Panc1 (cell line): ENCODE measurements around the gene ZC3H18. TPM values are rescaled to one million over a fixed set of nuclear protein-coding genes. Genes with fewer than 3 reads are reported as not detected.

Experiments used
- ATAC-seq: fragments of 200-7000 bp; cut with Tn5 transposase; 2 replicates; pipeline ENCODE4 v1.9.1; 2020; ENCODE audit warnings: mild to moderate bottlenecking, moderate library complexity
- BruUV-seq: library from RNA; stranded (reverse); fragments of 400-500 nt; replicated peaks from 2 replicates; lab custom pipeline; 2021; lab: Mats Ljungman, UMichigan
- CTCF ChIA-PET: fragments of 300-600 bp; sonication (Branson Sonifier 250); formaldehyde crosslinking; loops from one replicate; lab custom pipeline; 2022; ENCODE audit warnings: antibody characterized with exemption; lab: Charles Lee
- POLR2A ChIA-PET: fragments of 300-600 bp; sonication (Branson Sonifier 250); formaldehyde crosslinking; loops from one replicate; lab custom pipeline; 2022; ENCODE audit warnings: antibody characterized with exemption; lab: Charles Lee
- DNase-seq: peaks from one replicate; pipeline ENCODE4 v3.0.0-alpha.2; 2010; ENCODE audit warnings: low read depth, low spot score
- H3K27ac ChIP-seq: 2 replicates; pipeline ENCODE4 v1.5.1; 2011; ENCODE audit warnings: mild to moderate bottlenecking, low read length, inconsistent platforms
- H3K27me3 ChIP-seq: fragments of 200-500 bp; sonication (Bioruptor generic); 2 replicates; pipeline ENCODE4 v1.6.0; 2014; ENCODE audit warnings: low read length, inconsistent platforms; ENCODE audit not compliant: control insufficient read depth, insufficient read depth
- H3K36me3 ChIP-seq: fragments of 200-500 bp; sonication (Bioruptor generic); 2 replicates; pipeline ENCODE4 v1.5.1; 2014; ENCODE audit warnings: inconsistent platforms, mild to moderate bottlenecking, low read length, moderate library complexity; ENCODE audit not compliant: control insufficient read depth, insufficient read depth
- H3K4me1 ChIP-seq: 2 replicates; pipeline ENCODE4 v1.5.1; 2011; ENCODE audit warnings: inconsistent platforms, mild to moderate bottlenecking, low read length, moderate library complexity; ENCODE audit not compliant: control insufficient read depth, insufficient read depth
- H3K4me3 ChIP-seq, 2 experiments: 2 replicates each; pipeline ENCODE4 v1.5.1; 2011 to 2012; ENCODE audit warnings: low read depth in 2 of 2, low read length in 2 of 2, mild to moderate bottlenecking in 2 of 2, inconsistent platforms in 1 of 2, moderate library complexity in 1 of 2
- H3K9me3 ChIP-seq: fragments of 200-500 bp; sonication (Bioruptor generic); 2 replicates; pipeline ENCODE4 v1.5.1; 2014; ENCODE audit warnings: low read depth, mild to moderate bottlenecking, inconsistent platforms, low read length, moderate library complexity; ENCODE audit not compliant: control insufficient read depth, insufficient read depth
- POLR2AphosphoS5 ChIP-seq: IDR thresholded peaks from 2 replicates; pipeline ENCODE4 v1.6.1; 2012; ENCODE audit warnings: mild to moderate bottlenecking, low read depth, low read length, moderate library complexity
- REST ChIP-seq, 2 experiments: IDR thresholded peaks; 2 replicates each; pipeline ENCODE4 v1.6.1; 2011 to 2012; ENCODE audit warnings: low read depth in 2 of 2, control low read depth in 1 of 2, low read length in 1 of 2, mild to moderate bottlenecking in 1 of 2, moderate library complexity in 1 of 2; ENCODE audit not compliant: insufficient read depth in 1 of 2
- SIN3A ChIP-seq: IDR thresholded peaks from 2 replicates; pipeline ENCODE4 v1.6.1; 2012; ENCODE audit warnings: low read depth, mild to moderate bottlenecking, low read length, moderate library complexity, borderline replicate concordance; ENCODE audit not compliant: insufficient read depth
- TCF7L2 ChIP-seq: IDR thresholded peaks from 2 replicates; pipeline ENCODE4 v1.6.1; 2011; ENCODE audit warnings: mild to moderate bottlenecking, low read depth, low read length, inconsistent platforms
- in situ Hi-C: cut with HindIII; loops from 2 replicates; pipeline ENCODE4 v1.10.0; 2016; ENCODE audit warnings: low sequenced_read_pairs, low pct_unique_long_range_greater_than_20kb
- intact Hi-C: fragments of 100-400 bp; cut with micrococcal nuclease; formaldehyde crosslinking; loops from one replicate; pipeline ENCODE4 v1.10.0; 2022; ENCODE audit not compliant: unreplicated experiment
- total RNA-seq: library from RNA; stranded (reverse); gene quantifications from one replicate; pipeline ENCODE4 v1.2.1, GENCODE V29; 2021; ENCODE audit not compliant: unreplicated experiment
- TF ChIP-seq, protein P1 (sequence below): fragments of 450-650 bp; IDR thresholded peaks from 2 replicates; pipeline ENCODE4 v1.5.1; 2017; ENCODE audit warnings: mild to moderate bottlenecking

The ZC3H18 gene
- total RNA-seq, 1 experiment from 2014 or later: 45.9 TPM

DNA sequence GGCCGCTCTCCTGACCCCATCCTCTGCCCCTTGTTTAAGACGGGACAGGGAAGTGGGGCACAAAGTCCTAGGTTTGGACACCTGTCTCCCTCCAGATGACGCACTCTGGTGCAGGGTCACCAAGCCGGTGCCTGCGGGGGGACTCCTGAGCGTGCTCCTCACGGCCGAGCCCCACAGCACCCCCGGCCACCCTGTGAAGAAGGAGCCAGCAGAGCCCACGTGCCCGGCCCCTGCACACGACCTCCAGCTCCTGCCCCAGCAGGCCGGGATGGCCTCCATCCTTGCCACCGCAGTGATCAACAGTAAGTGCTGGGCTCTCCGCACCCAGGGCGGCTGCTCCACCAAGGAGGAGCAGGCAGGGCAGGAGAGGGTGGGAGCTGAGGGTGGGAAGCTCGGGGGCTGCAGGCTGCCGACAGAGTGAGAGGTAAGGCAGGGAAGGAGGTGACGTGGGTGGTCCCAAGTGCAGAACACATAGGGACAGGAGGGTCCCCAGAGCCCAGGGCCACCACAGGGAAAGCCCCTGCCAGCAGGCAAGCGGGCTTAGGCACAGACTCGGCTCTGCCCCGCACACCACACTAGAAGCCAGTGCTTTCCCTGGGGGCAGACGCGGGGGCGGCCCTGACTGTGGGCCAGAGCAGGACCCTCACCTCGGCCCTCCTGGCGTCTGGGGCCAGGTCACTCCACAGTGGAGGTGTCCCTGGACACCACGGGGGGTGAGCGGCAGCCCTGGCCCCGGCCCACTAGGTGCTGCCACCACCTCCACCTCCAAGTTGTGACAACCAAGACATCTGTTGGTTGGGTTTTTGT lies 42.1 kb upstream of the ZC3H18 start:
- Histone ChIP-seq H3K4me1 (no peaks in the 10 kb centered on the region), H3K4me3 (no peak overlapping the region), H3K9me3 (no peaks in the 10 kb centered on the region), H3K36me3 (no peaks in the 10 kb centered on the region), H3K27ac (no peak overlapping the region), H3K27me3 (no peaks in the 10 kb centered on the region)
- ATAC-seq (no peak), DNase-seq (no peak)
- TF ChIP-seq SIN3A (no peak), TCF7L2 (no peak), REST (IDR thresholded peaks at IDR 0.05; ENCODE audit: insufficient read depth in 1 of 2, low read depth in 2 of 2, low read length in 1 of 2) (no peak), POLR2AphosphoS5 (no peak)
- TF ChIP-seq, protein P1, sequence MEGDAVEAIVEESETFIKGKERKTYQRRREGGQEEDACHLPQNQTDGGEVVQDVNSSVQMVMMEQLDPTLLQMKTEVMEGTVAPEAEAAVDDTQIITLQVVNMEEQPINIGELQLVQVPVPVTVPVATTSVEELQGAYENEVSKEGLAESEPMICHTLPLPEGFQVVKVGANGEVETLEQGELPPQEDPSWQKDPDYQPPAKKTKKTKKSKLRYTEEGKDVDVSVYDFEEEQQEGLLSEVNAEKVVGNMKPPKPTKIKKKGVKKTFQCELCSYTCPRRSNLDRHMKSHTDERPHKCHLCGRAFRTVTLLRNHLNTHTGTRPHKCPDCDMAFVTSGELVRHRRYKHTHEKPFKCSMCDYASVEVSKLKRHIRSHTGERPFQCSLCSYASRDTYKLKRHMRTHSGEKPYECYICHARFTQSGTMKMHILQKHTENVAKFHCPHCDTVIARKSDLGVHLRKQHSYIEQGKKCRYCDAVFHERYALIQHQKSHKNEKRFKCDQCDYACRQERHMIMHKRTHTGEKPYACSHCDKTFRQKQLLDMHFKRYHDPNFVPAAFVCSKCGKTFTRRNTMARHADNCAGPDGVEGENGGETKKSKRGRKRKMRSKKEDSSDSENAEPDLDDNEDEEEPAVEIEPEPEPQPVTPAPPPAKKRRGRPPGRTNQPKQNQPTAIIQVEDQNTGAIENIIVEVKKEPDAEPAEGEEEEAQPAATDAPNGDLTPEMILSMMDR: no peak
- CTCF ChIA-PET: no interaction called here
- intact Hi-C loops (loop anchor here (2.0 to 5.0 kb wide), 2 partner anchors 73 to 86 kb away; no protein-coding TSS in a partner anchor), in situ Hi-C loops (no loop called here)
- POLR2A ChIA-PET: no interaction called here
- BruUV-seq: no TSS peak

GRCh38 chr16:88528902-88529318 lies 41.3 kb upstream of the ZC3H18 start:
- no peak for ATAC-seq
- Histone ChIP-seq H3K36me3 (no peaks in the 10 kb centered on the region), H3K4me3 (no peak overlapping the region), H3K4me1 (no peaks in the 10 kb centered on the region), H3K27ac (no peak overlapping the region), H3K9me3 (no peaks in the 10 kb centered on the region), H3K27me3 (no peaks in the 10 kb centered on the region)
- TF ChIP-seq TCF7L2 (no peak), POLR2AphosphoS5 (no peak), REST (IDR thresholded peaks at IDR 0.05; ENCODE audit: insufficient read depth in 1 of 2, low read depth in 2 of 2, low read length in 1 of 2) (no peak), SIN3A (no peak)
- TF ChIP-seq, protein P1: no peak
- ChIA-PET CTCF (no interaction called here), POLR2A (no interaction called here)
- in situ Hi-C loops: no loop called here
- BruUV-seq: no TSS peak
- DNase-seq: no peak
- intact Hi-C loops: loop anchor here (5.0 kb wide), 1 partner anchor 87 kb away; no protein-coding TSS in a partner anchor
